ENCODE data around the gene MYH13. TPM values are rescaled to one million over a fixed set of nuclear protein-coding genes. Genes with fewer than 3 reads are reported as not detected.

The MYH13 gene
- total RNA-seq, 2 donors from 2014 or later = 0.11 TPM; not detected in 1

- TF ChIP-seq CTCF (IDR thresholded peaks at IDR 0.05) = no peak
- Histone ChIP-seq H3K9ac (ENCODE audit: low read depth in 2 of 2, low read length in 2 of 2) (no peak overlapping the region), H3K27ac (no peak overlapping the region), H3K36me3 (no peaks in the 10 kb centered on the region), H3K9me3 (no peaks in the 10 kb centered on the region), H3K4me3 (no peak overlapping the region), H3K4me1 (no peaks in the 10 kb centered on the region), H3K27me3 (no peaks in the 10 kb centered on the region)
- no peak for DNase-seq
- intact Hi-C loops (cut with DNase I) = no loop called here
Measured at GRCh38 chr17:10332515-10332914, 40.3 kb downstream of the MYH13 start.

GRCh38 chr17:10328971-10329923 lies 43.6 kb downstream of the MYH13 start:
- no peaks in the 10 kb centered on the region for H3K36me3 ChIP-seq
- intact Hi-C loops (cut with DNase I) = loop anchor here (2.0 kb wide), 1 partner anchor 286 kb away; no protein-coding TSS in a partner anchor

GRCh38 chr17:10328206-10328605 lies 44.6 kb downstream of the MYH13 start:
- TF ChIP-seq CTCF (IDR thresholded peaks at IDR 0.05) = no peak
- Histone ChIP-seq H3K4me1 (no peaks in the 10 kb centered on the region), H3K27me3 (no peaks in the 10 kb centered on the region), H3K27ac (no peak overlapping the region), H3K36me3 (no peaks in the 10 kb centered on the region), H3K9ac (ENCODE audit: low read depth in 2 of 2, low read length in 2 of 2) (no peak overlapping the region), H3K4me3 (no peak overlapping the region), H3K9me3 (no peaks in the 10 kb centered on the region)
- no peak for DNase-seq
- intact Hi-C loops (cut with DNase I) = loop anchor here (2.0 kb wide), 1 partner anchor 287 kb away; no protein-coding TSS in a partner anchor

More at GRCh38 chr17:10328971-10329923, 43.6 kb downstream of the MYH13 start:
- Histone ChIP-seq H3K9me3 (no peaks in the 10 kb centered on the region), H3K27me3 (no peaks in the 10 kb centered on the region), H3K27ac (no peak overlapping the region), H3K4me3 (no peak overlapping the region), H3K4me1 (no peaks in the 10 kb centered on the region), H3K9ac (ENCODE audit: low read depth in 2 of 2, low read length in 2 of 2) (no peak overlapping the region)
- TF ChIP-seq CTCF (IDR thresholded peaks at IDR 0.05) = no peak
- no peak for DNase-seq

GRCh38 chr17:10327640-10328039 lies 45.2 kb downstream of the MYH13 start:
- DNase-seq = peak; percentile 85
- Histone ChIP-seq H3K4me1 (no peaks in the 10 kb centered on the region), H3K27me3 (no peaks in the 10 kb centered on the region), H3K4me3 (no peak overlapping the region), H3K27ac (no peak overlapping the region), H3K9ac (ENCODE audit: low read depth in 2 of 2, low read length in 2 of 2) (no peak overlapping the region), H3K9me3 (no peaks in the 10 kb centered on the region), H3K36me3 (no peaks in the 10 kb centered on the region)
- intact Hi-C loops (cut with DNase I) = loop anchor here (2.0 kb wide), 1 partner anchor 287 kb away; no protein-coding TSS in a partner anchor
- peak; percentile 88 for TF ChIP-seq CTCF (IDR thresholded peaks at IDR 0.05)

GRCh38 chr17:10325031-10325695 lies 47.6 kb downstream of the MYH13 start:
- Histone ChIP-seq H3K27ac (no peak overlapping the region), H3K9ac (ENCODE audit: low read depth in 2 of 2, low read length in 2 of 2) (no peak overlapping the region), H3K4me1 (no peaks in the 10 kb centered on the region), H3K27me3 (no peaks in the 10 kb centered on the region), H3K9me3 (no peaks in the 10 kb centered on the region), H3K4me3 (no peak overlapping the region), H3K36me3 (no peaks in the 10 kb centered on the region)
- DNase-seq = no peak
- intact Hi-C loops (cut with DNase I) = no loop called here
- TF ChIP-seq CTCF (IDR thresholded peaks at IDR 0.05) = no peak
